Neural cell (in vitro differentiated cells): ENCODE results near the gene CBFA2T2. TPM values are rescaled to one million over a fixed set of nuclear protein-coding genes. Genes with fewer than 3 reads are reported as not detected.

Experiments
- H2AFZ ChIP-seq: fragments of 200-600, 300-800 bp; sonication (generic), shearing (Covaris generic); 2 replicates; pipeline ENCODE4 v1.6.0; 2014; ENCODE audit warnings: low read depth, mild to moderate bottlenecking, antibody characterized with exemption, low read length, moderate library complexity
- H3F3A ChIP-seq: fragments of 200-600 bp; shearing (Covaris generic); 2 replicates; pipeline ENCODE4 v1.6.1; 2016; ENCODE audit warnings: mild to moderate bottlenecking, moderate library complexity, mixed read lengths, antibody characterized with exemption, low read length; ENCODE audit not compliant: insufficient read depth, poor library complexity, severe bottlenecking
- H3K27ac ChIP-seq: fragments of 200-600, 300-800 bp; sonication (generic), shearing (Covaris generic); 2 replicates; pipeline ENCODE4 v1.5.1; 2014; ENCODE audit warnings: mild to moderate bottlenecking, low read length, moderate library complexity
- H3K27me3 ChIP-seq: fragments of 300-800, 200-600 bp; sonication (generic), shearing (Covaris generic); 2 replicates; pipeline ENCODE4 v1.6.0; 2014; ENCODE audit warnings: mild to moderate bottlenecking, low read depth, low read length, moderate library complexity; ENCODE audit not compliant: insufficient read depth
- H3K36me3 ChIP-seq: fragments of 300-800, 200-600 bp; sonication (generic), shearing (Covaris generic); 2 replicates; pipeline ENCODE4 v1.5.1; 2014; ENCODE audit warnings: mild to moderate bottlenecking, antibody characterized with exemption, low read length, moderate library complexity; ENCODE audit not compliant: insufficient read depth
- H3K4me2 ChIP-seq: fragments of 300-800, 200-600 bp; sonication (generic), shearing (Covaris generic); 2 replicates; pipeline ENCODE4 v1.6.0; 2014; ENCODE audit warnings: mild to moderate bottlenecking, low read length
- H3K4me3 ChIP-seq: fragments of 300-800, 200-600 bp; sonication (generic), shearing (Covaris generic); 2 replicates; pipeline ENCODE4 v1.5.1; 2014; ENCODE audit warnings: mild to moderate bottlenecking, low read length, moderate library complexity
- H3K79me2 ChIP-seq: fragments of 200-600 bp; shearing (Covaris generic); replicated peaks from 2 replicates; pipeline ENCODE4 v1.6.0; 2014; ENCODE audit warnings: mild to moderate bottlenecking, low read length, moderate library complexity; ENCODE audit not compliant: insufficient read depth
- H3K9ac ChIP-seq: fragments of 300-800, 200-600 bp; sonication (generic), shearing (Covaris generic); 2 replicates; pipeline ENCODE4 v1.6.1; 2016; ENCODE audit warnings: mild to moderate bottlenecking, low read length, mixed read lengths
- H3K9me2 ChIP-seq: fragments of 200-600 bp; shearing (Covaris generic); 2 replicates; pipeline ENCODE4 v1.6.1; 2016; ENCODE audit warnings: mild to moderate bottlenecking, low read length, mixed read lengths; ENCODE audit not compliant: insufficient read depth
- H3K9me3 ChIP-seq: fragments of 200-600, 300-800 bp; sonication (generic), shearing (Covaris generic); 2 replicates; pipeline ENCODE4 v1.6.1; 2016; ENCODE audit warnings: mild to moderate bottlenecking, mixed run types, low read length, moderate library complexity, mixed read lengths
- H4K20me1 ChIP-seq: fragments of 200-600 bp; shearing (Covaris generic); 2 replicates; pipeline ENCODE4 v1.6.1; 2016; ENCODE audit warnings: mild to moderate bottlenecking, mixed run types; ENCODE audit not compliant: insufficient read depth
- EP300 ChIP-seq: fragments of 450-650 bp; conservative IDR thresholded peaks from 2 replicates; pipeline ENCODE4 v1.6.1; 2014; ENCODE audit warnings: antibody characterized with exemption, mild to moderate bottlenecking, moderate library complexity; ENCODE audit not compliant: poor library complexity, severe bottlenecking
- EZH2 ChIP-seq: fragments of 200-600, 300-800 bp; shearing (Covaris generic), sonication (generic); IDR thresholded peaks from 2 replicates; pipeline ENCODE4 v1.6.1; 2014; ENCODE audit warnings: antibody characterized with exemption, low read length, borderline replicate concordance, mild to moderate bottlenecking; ENCODE audit not compliant: insufficient read depth, poor library complexity, severe bottlenecking
- MXI1 ChIP-seq: fragments of 450-650 bp; conservative IDR thresholded peaks from 2 replicates; pipeline ENCODE4 v1.6.1; 2014; ENCODE audit warnings: antibody characterized with exemption, mild to moderate bottlenecking; ENCODE audit not compliant: poor library complexity, severe bottlenecking
- POLR2AphosphoS5 ChIP-seq: IDR thresholded peaks from 2 replicates; pipeline ENCODE4 v1.6.1; 2012
- RAD21 ChIP-seq: fragments of 450-650 bp; conservative IDR thresholded peaks from 2 replicates; pipeline ENCODE4 v1.6.1; 2014; ENCODE audit warnings: antibody characterized with exemption, mild to moderate bottlenecking, moderate library complexity
- SMC3 ChIP-seq: fragments of 450-650 bp; conservative IDR thresholded peaks from 2 replicates; pipeline ENCODE4 v1.6.1; 2014; ENCODE audit warnings: antibody characterized with exemption, mild to moderate bottlenecking, moderate library complexity; ENCODE audit not compliant: poor library complexity
- TAF1 ChIP-seq: IDR thresholded peaks from 2 replicates; pipeline ENCODE4 v1.6.1; 2012; ENCODE audit warnings: low read depth
- polyA plus RNA-seq: library from polyadenylated mRNA; depleted of rRNA; stranded (reverse); fragments of >200 nt; gene quantifications from 2 replicates; pipeline ENCODE4 v1.2.3, GENCODE V29; 2014
- TF ChIP-seq, protein P1 (sequence below): IDR thresholded peaks from 2 replicates; pipeline ENCODE4 v1.6.1; 2012; ENCODE audit warnings: borderline replicate concordance
- TF ChIP-seq, protein P2 (sequence below): fragments of 450-650 bp; IDR thresholded peaks from 2 replicates; pipeline ENCODE4 v1.5.1; 2014; ENCODE audit warnings: antibody characterized with exemption, mild to moderate bottlenecking, moderate library complexity; ENCODE audit not compliant: poor library complexity, severe bottlenecking

Gene CBFA2T2
- polyA plus RNA-seq, 1 donor from 2014 or later, result 15.9 TPM

DNA sequence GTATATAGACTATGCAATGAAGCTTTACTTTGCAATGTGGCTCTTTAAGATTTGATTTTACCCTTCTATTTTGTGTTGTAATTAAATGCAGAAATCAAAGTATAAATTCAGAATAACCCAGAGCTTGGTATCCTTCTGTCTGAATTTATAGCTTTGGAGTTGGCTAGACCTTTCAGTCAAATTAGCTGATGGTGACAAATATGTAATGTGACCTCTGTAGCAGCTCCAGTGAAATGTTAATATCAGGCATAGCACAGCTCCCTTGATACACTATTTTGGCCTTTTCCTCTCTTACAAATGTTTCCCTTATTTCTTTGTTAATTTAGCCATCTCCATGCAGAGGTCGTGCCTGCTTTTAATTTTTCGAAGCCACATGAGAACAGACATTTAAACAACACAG lies 11.1 kb downstream of the CBFA2T2 start:
- H3K27me3 ChIP-seq, result no peaks in the 10 kb centered on the region
- H3K79me2 ChIP-seq, result peaks cover 9% of the 10 kb centered on the region
- H3F3A ChIP-seq, result no peaks in the 10 kb centered on the region
- TF ChIP-seq MXI1 (no peak), SMC3 (no peak), EZH2 (no peak), EP300 (no peak)
- no peak overlapping the region for H3K4me2 ChIP-seq
- no peaks in the 10 kb centered on the region for H3K36me3 ChIP-seq
- H3K9ac ChIP-seq, result no peak overlapping the region
- H2AFZ ChIP-seq, result no peak overlapping the region
- H3K9me2 ChIP-seq, result no peaks in the 10 kb centered on the region
- H3K4me3 ChIP-seq, result no peak overlapping the region
- H3K9me3 ChIP-seq, result no peaks in the 10 kb centered on the region
- no peak overlapping the region for H3K27ac ChIP-seq
- H4K20me1 ChIP-seq, result no peaks in the 10 kb centered on the region

DNA sequence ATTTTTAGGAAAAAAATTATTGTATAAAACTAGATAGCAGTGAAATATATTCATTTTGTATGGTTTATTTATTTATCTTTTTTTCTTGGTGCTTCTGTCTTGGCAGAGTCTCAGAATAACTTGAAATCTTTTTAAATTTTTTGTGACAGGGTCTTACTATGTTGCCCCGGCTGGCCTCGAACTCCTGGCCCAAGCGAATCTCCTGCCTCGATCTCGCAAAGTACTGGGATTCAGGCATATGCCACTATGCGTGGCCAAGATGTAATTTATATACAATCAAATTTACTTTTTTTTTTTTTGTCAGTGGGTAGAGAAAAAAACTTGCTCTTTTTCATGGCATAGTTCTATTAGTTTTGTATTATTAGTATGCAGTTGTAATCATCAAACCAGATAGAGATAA lies 13.7 kb downstream of the CBFA2T2 start:
- Histone ChIP-seq H3F3A (no peaks in the 10 kb centered on the region), H3K27ac (no peak overlapping the region), H3K9me2 (no peaks in the 10 kb centered on the region), H3K4me3 (no peak overlapping the region), H3K9me3 (no peaks in the 10 kb centered on the region), H3K9ac (no peak overlapping the region), H2AFZ (no peak overlapping the region), H3K36me3 (no peaks in the 10 kb centered on the region), H4K20me1 (no peaks in the 10 kb centered on the region), H3K27me3 (no peaks in the 10 kb centered on the region), H3K4me2 (no peak overlapping the region), H3K79me2 (peaks cover 18% of the 10 kb centered on the region)
- TF ChIP-seq RAD21, result no peak
- TF ChIP-seq, protein P1, sequence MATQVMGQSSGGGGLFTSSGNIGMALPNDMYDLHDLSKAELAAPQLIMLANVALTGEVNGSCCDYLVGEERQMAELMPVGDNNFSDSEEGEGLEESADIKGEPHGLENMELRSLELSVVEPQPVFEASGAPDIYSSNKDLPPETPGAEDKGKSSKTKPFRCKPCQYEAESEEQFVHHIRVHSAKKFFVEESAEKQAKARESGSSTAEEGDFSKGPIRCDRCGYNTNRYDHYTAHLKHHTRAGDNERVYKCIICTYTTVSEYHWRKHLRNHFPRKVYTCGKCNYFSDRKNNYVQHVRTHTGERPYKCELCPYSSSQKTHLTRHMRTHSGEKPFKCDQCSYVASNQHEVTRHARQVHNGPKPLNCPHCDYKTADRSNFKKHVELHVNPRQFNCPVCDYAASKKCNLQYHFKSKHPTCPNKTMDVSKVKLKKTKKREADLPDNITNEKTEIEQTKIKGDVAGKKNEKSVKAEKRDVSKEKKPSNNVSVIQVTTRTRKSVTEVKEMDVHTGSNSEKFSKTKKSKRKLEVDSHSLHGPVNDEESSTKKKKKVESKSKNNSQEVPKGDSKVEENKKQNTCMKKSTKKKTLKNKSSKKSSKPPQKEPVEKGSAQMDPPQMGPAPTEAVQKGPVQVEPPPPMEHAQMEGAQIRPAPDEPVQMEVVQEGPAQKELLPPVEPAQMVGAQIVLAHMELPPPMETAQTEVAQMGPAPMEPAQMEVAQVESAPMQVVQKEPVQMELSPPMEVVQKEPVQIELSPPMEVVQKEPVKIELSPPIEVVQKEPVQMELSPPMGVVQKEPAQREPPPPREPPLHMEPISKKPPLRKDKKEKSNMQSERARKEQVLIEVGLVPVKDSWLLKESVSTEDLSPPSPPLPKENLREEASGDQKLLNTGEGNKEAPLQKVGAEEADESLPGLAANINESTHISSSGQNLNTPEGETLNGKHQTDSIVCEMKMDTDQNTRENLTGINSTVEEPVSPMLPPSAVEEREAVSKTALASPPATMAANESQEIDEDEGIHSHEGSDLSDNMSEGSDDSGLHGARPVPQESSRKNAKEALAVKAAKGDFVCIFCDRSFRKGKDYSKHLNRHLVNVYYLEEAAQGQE, result no peak
- TF ChIP-seq EP300, result no peak
- TF ChIP-seq EZH2, result no peak
- TF ChIP-seq, protein P2, sequence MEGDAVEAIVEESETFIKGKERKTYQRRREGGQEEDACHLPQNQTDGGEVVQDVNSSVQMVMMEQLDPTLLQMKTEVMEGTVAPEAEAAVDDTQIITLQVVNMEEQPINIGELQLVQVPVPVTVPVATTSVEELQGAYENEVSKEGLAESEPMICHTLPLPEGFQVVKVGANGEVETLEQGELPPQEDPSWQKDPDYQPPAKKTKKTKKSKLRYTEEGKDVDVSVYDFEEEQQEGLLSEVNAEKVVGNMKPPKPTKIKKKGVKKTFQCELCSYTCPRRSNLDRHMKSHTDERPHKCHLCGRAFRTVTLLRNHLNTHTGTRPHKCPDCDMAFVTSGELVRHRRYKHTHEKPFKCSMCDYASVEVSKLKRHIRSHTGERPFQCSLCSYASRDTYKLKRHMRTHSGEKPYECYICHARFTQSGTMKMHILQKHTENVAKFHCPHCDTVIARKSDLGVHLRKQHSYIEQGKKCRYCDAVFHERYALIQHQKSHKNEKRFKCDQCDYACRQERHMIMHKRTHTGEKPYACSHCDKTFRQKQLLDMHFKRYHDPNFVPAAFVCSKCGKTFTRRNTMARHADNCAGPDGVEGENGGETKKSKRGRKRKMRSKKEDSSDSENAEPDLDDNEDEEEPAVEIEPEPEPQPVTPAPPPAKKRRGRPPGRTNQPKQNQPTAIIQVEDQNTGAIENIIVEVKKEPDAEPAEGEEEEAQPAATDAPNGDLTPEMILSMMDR, result no peak
- no peak for TF ChIP-seq POLR2AphosphoS5
- no peak for TF ChIP-seq MXI1
- TF ChIP-seq SMC3, result no peak
- no peak for TF ChIP-seq TAF1
